Measurements from ENCODE around the gene FRMD4A.

The FRMD4A gene

GRCh38 chr10:14362104-14362503 is 31.4 kb upstream of the FRMD4A start:
- DNase-seq = no peak
- Histone ChIP-seq H3K36me3 (no peaks in the 10 kb centered on the region), H3K4me3 (ENCODE audit: low read depth, low read length) (no peak overlapping the region), H3K4me1 (no peaks in the 10 kb centered on the region), H3K9me3 (no peaks in the 10 kb centered on the region), H3K27me3 (no peaks in the 10 kb centered on the region)
- no peak for TF ChIP-seq CTCF (IDR thresholded peaks at IDR 0.05; ENCODE audit: low read depth, low read length)

DNA sequence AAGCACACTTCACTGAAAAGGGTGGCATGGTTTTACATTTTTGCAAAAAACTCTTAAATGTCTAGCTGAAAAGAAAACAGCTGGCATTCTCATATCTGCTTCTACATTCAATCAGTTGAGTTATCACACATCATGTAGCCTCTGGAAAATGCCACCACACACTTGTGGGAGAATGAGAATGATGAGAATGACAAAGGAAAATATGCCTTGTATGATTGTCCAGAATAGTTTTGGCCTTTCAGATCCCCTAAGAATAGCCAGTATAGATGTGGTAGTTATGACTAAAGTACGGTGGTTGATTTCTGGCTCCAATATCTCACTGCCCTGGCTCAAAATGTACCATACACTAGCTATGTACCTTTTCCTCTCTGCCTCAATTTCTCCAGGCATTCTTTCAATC is 30.2 kb upstream of the FRMD4A start:
- H3K9me3 ChIP-seq = no peaks in the 10 kb centered on the region
- H3K27me3 ChIP-seq = no peaks in the 10 kb centered on the region
- TF ChIP-seq CTCF (IDR thresholded peaks at IDR 0.05; ENCODE audit: low read depth, low read length) = no peak

GRCh38 chr10:14360515-14360914 is 29.8 kb upstream of the FRMD4A start:
- no peak for TF ChIP-seq CTCF (IDR thresholded peaks at IDR 0.05; ENCODE audit: low read depth, low read length)
- Histone ChIP-seq H3K27me3 (no peaks in the 10 kb centered on the region), H3K4me3 (ENCODE audit: low read depth, low read length) (no peak overlapping the region), H3K9me3 (no peaks in the 10 kb centered on the region), H3K4me1 (no peaks in the 10 kb centered on the region), H3K36me3 (no peaks in the 10 kb centered on the region)
- no peak for DNase-seq

More for the DNA sequence above, 30.2 kb upstream of the FRMD4A start:
- no peak for DNase-seq
- H3K36me3 ChIP-seq = no peaks in the 10 kb centered on the region
- no peaks in the 10 kb centered on the region for H3K4me1 ChIP-seq
- H3K4me3 ChIP-seq (ENCODE audit: low read depth, low read length) = no peak overlapping the region

DNA sequence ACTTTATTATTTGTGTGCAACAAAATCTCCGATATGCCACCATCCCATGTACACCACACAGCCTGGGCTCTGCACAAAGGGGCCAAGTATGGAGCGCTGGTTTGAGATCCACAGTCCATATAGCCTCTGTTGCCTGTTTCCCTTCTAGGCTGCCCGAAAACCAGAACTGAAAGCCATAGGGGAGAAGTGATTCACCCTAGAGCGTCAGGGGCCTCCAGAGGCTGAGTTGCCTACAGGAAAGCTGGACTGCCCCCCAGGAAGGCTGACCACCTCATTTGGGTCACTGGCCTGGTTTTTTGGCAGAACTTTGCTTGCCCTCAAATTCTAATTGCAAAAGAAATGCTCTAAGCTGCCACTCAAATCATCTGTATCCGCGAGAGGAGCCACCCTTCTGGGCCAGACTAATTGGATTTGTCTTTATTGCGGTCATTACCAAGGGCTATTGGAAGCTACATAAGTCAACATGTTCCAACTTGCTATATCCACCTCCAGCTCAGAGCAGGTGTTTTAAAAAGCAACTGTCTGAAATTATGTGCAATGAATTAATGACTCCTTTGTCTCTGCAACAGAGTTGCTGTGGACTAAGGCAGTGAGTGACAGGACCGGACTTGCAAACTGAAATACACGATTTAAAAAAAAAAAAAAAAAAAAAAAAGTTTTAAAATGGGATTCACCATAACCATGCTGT is 28.3 kb upstream of the FRMD4A start:
- TF ChIP-seq CTCF (IDR thresholded peaks at IDR 0.05; ENCODE audit: low read depth, low read length) = no peak
- no peak for DNase-seq
- no peaks in the 10 kb centered on the region for H3K27me3 ChIP-seq
- no peaks in the 10 kb centered on the region for H3K4me1 ChIP-seq
- H3K36me3 ChIP-seq = no peaks in the 10 kb centered on the region
- H3K4me3 ChIP-seq (ENCODE audit: low read depth, low read length) = no peak overlapping the region
- no peaks in the 10 kb centered on the region for H3K9me3 ChIP-seq

DNA sequence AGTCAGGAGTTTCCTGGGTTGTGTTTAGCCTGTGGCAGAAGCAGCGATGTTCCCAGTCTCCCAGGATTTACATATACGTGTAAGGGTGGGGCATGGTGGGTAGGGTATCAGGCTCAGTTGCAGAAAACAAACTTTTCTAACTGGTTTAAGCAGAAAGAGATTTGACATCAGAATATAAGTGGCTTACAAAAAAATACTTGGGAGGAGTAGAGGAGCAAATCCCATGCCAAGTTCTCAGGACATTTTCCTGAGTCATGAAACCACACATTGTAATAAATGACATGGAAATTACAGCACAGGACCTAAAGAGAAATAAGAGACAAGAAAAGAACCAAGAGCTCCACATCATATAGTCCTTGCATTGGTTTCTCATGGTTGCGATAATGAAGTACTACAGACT is 26.2 kb upstream of the FRMD4A start:
- no peak overlapping the region for H3K4me3 ChIP-seq (ENCODE audit: low read depth, low read length)
- H3K27me3 ChIP-seq = no peaks in the 10 kb centered on the region
- no peak for DNase-seq
- TF ChIP-seq CTCF (IDR thresholded peaks at IDR 0.05; ENCODE audit: low read depth, low read length) = no peak
- H3K9me3 ChIP-seq = no peaks in the 10 kb centered on the region
- H3K36me3 ChIP-seq = no peaks in the 10 kb centered on the region
- H3K4me1 ChIP-seq = no peaks in the 10 kb centered on the region

- no peak for DNase-seq
- Histone ChIP-seq H3K27me3 (no peaks in the 10 kb centered on the region), H3K36me3 (no peaks in the 10 kb centered on the region), H3K4me3 (ENCODE audit: low read depth, low read length) (no peak overlapping the region), H3K9me3 (no peaks in the 10 kb centered on the region), H3K4me1 (no peaks in the 10 kb centered on the region)
- no peak for TF ChIP-seq CTCF (IDR thresholded peaks at IDR 0.05; ENCODE audit: low read depth, low read length)
These were observed 25.0 kb upstream of the FRMD4A start for GRCh38 chr10:14355750-14356149.

Measured in BE2C (cell line).